OCI-LY1 (cell line): ENCODE results near the gene COBL.

ENCODE experiments used
- H2AFZ ChIP-seq: fragments of 200-600 bp; sonication (generic), shearing (Covaris generic); 2 replicates; pipeline ENCODE4 v1.6.0; 2014; ENCODE audit warnings: antibody characterized with exemption, mild to moderate bottlenecking, low read length
- H3F3A ChIP-seq: fragments of 200-600 bp; sonication (generic), shearing (Covaris generic); 2 replicates; pipeline ENCODE4 v1.6.0; 2014; ENCODE audit warnings: mild to moderate bottlenecking, antibody characterized with exemption, low read length, moderate library complexity; ENCODE audit not compliant: insufficient read depth
- H3K27ac ChIP-seq: fragments of 200-600 bp; sonication (generic); 2 replicates; pipeline ENCODE4 v1.5.1; 2014; ENCODE audit warnings: low read length, mixed run types, mild to moderate bottlenecking, low read depth; ENCODE audit not compliant: poor library complexity, severe bottlenecking
- H3K27me3 ChIP-seq: fragments of 200-600 bp; sonication (generic); 2 replicates; pipeline ENCODE4 v1.6.0; 2014; ENCODE audit warnings: antibody characterized with exemption, mild to moderate bottlenecking, low read length, moderate library complexity; ENCODE audit not compliant: insufficient read depth
- H3K36me3 ChIP-seq: fragments of 200-600 bp; sonication (generic); 2 replicates; pipeline ENCODE4 v1.6.1; 2014; ENCODE audit warnings: mild to moderate bottlenecking, antibody characterized with exemption, low read length, moderate library complexity, mixed read lengths; ENCODE audit not compliant: insufficient read depth
- H3K4me1 ChIP-seq: fragments of 200-600 bp; sonication (generic); 2 replicates; pipeline ENCODE4 v1.5.1; 2014; ENCODE audit warnings: mild to moderate bottlenecking, low read length, moderate library complexity; ENCODE audit not compliant: insufficient read depth, severe bottlenecking
- H3K4me2 ChIP-seq: fragments of 200-600 bp; sonication (generic), shearing (Covaris generic); 2 replicates; pipeline ENCODE4 v1.6.1; 2014; ENCODE audit warnings: low read length
- H3K4me3 ChIP-seq: fragments of 200-600 bp; sonication (generic); 2 replicates; pipeline ENCODE4 v1.5.1; 2014; ENCODE audit warnings: low read length, low read depth, mild to moderate bottlenecking, mixed read lengths; ENCODE audit not compliant: poor library complexity, severe bottlenecking
- H3K79me2 ChIP-seq: fragments of 200-600 bp; shearing (Covaris generic); 2 replicates; pipeline ENCODE4 v1.6.1; 2016; ENCODE audit warnings: mixed run types, low read length, mixed read lengths; ENCODE audit not compliant: insufficient read depth
- H3K9ac ChIP-seq: fragments of 200-600 bp; sonication (generic), shearing (Covaris generic); 2 replicates; pipeline ENCODE4 v1.6.1; 2014; ENCODE audit warnings: mild to moderate bottlenecking, low read length, mixed read lengths
- H3K9me2 ChIP-seq: fragments of 200-600 bp; sonication (generic), shearing (Covaris generic); 2 replicates; pipeline ENCODE4 v1.6.1; 2014; ENCODE audit warnings: low read depth, mild to moderate bottlenecking, low read length, mixed read lengths
- H3K9me3 ChIP-seq: fragments of 200-600 bp; shearing (Covaris generic); 2 replicates; pipeline ENCODE4 v1.6.1; 2014; ENCODE audit warnings: low read length, mixed read lengths
- H4K20me1 ChIP-seq: fragments of 200-600 bp; sonication (generic), shearing (Covaris generic); 2 replicates; pipeline ENCODE4 v1.6.0; 2016; ENCODE audit warnings: mild to moderate bottlenecking, low read length; ENCODE audit not compliant: insufficient read depth
- CTCF ChIP-seq: fragments of 200-600 bp; sonication (generic), shearing (Covaris generic); IDR thresholded peaks from 2 replicates; pipeline ENCODE4 v1.5.1; 2017; ENCODE audit warnings: mild to moderate bottlenecking, antibody characterized with exemption, low read length, moderate library complexity, mixed read lengths
- EZH2 ChIP-seq: fragments of 200-600 bp; sonication (generic), shearing (Covaris generic); IDR thresholded peaks from 2 replicates; pipeline ENCODE4 v1.8.0; 2017; ENCODE audit warnings: borderline replicate concordance, mixed run types, mild to moderate bottlenecking, antibody characterized with exemption, low read length, moderate library complexity, mixed read lengths

COBL gene

GRCh38 chr7:51298912-51299311 is 17.7 kb downstream of the COBL start:
- H4K20me1 ChIP-seq: no peaks in the 10 kb centered on the region
- no peaks in the 10 kb centered on the region for H3K9me3 ChIP-seq
- H3K4me1 ChIP-seq: no peaks in the 10 kb centered on the region
- TF ChIP-seq EZH2 (no peak), CTCF (no peak)
- H3K4me2 ChIP-seq: no peak overlapping the region
- H3K27me3 ChIP-seq: peaks cover 4% of the 10 kb centered on the region; the same call in 1 of the 2 replicates
- no peaks in the 10 kb centered on the region for H3K36me3 ChIP-seq
- H3K79me2 ChIP-seq: no peaks in the 10 kb centered on the region
- no peaks in the 10 kb centered on the region for H3K9me2 ChIP-seq
- no peak overlapping the region for H3K4me3 ChIP-seq
- no peak overlapping the region for H2AFZ ChIP-seq
- no peaks in the 10 kb centered on the region for H3F3A ChIP-seq
- H3K27ac ChIP-seq: no peak overlapping the region
- no peak overlapping the region for H3K9ac ChIP-seq

- no peak overlapping the region for H3K4me2 ChIP-seq
- no peak overlapping the region for H3K9ac ChIP-seq
- H3K9me3 ChIP-seq: no peaks in the 10 kb centered on the region
- H3K27ac ChIP-seq: no peak overlapping the region
- H2AFZ ChIP-seq: no peak overlapping the region
- H3K4me3 ChIP-seq: no peak overlapping the region
- no peak for TF ChIP-seq EZH2
- no peak for TF ChIP-seq CTCF
- no peaks in the 10 kb centered on the region for H3K9me2 ChIP-seq
- no peaks in the 10 kb centered on the region for H3K79me2 ChIP-seq
- no peaks in the 10 kb centered on the region for H3K36me3 ChIP-seq
- H4K20me1 ChIP-seq: no peaks in the 10 kb centered on the region
- H3K27me3 ChIP-seq: 0 out of 2 replicates have a peak, but pooled peaks cover 4% of the 10 kb centered on the region
- no peaks in the 10 kb centered on the region for H3F3A ChIP-seq
- no peaks in the 10 kb centered on the region for H3K4me1 ChIP-seq
These were observed 18.6 kb downstream of the COBL start for GRCh38 chr7:51297986-51298385.

- Histone ChIP-seq H3F3A (no peaks in the 10 kb centered on the region), H3K9me2 (no peaks in the 10 kb centered on the region), H3K27me3 (0 out of 2 replicates have a peak, but pooled peaks cover 4% of the 10 kb centered on the region), H3K4me2 (no peak overlapping the region), H3K36me3 (no peaks in the 10 kb centered on the region), H3K79me2 (no peaks in the 10 kb centered on the region), H3K9me3 (no peaks in the 10 kb centered on the region), H3K9ac (no peak overlapping the region), H4K20me1 (no peaks in the 10 kb centered on the region), H3K4me1 (no peaks in the 10 kb centered on the region), H2AFZ (no peak overlapping the region), H3K4me3 (no peak overlapping the region), H3K27ac (no peak overlapping the region)
- TF ChIP-seq CTCF (no peak), EZH2 (no peak)
These were observed 21.0 kb downstream of the COBL start for GRCh38 chr7:51295440-51296245.
